ENCODE measurements around the gene INTS14.
"Not testable (repeated sequence)": the region's sequence is repeated elsewhere in the genome, so short reads cannot be mapped to it uniquely, and the experiment has no call there.

INTS14 gene

DNA sequence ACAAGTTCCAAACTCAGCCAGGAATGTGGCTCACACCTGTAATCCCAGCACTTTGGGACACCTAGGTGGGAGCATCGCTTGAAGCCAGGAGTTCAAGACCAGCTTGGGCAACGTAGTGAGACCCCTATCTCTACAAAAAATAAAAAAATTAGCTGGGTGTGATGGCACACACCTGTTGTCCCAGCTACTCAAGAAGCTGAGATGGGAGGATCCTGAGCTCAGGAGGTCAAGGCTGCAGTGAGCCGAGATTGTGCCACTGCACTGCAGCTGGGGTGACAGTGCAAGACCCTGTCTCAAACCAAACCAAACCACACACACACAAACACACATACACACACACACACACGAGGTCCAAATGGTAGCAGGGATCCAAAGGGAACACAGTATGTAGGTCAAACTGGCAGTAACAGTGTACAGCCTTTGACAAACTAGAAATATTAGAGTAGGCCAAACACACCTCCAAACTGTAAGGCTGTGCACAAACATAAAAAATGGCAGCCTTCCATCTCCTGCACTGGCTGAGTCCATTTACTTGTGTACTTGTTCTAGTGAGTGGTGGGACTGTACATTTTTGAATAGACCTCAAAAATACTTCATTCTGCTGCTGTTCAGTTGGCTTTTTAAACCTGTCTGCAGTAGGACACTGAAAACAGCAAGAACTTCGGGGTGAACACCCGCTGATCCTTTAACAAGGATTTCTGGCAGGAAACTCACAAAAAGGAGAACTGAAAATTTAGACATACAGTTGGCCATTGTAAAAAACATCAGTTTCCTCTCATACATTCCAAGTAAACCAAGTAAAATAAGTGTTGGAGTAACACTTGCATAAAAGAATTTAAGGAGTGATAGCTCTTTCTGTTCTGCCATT, 33.6 kb downstream of the INTS14 start:
- DNase-seq = no peak

DNA sequence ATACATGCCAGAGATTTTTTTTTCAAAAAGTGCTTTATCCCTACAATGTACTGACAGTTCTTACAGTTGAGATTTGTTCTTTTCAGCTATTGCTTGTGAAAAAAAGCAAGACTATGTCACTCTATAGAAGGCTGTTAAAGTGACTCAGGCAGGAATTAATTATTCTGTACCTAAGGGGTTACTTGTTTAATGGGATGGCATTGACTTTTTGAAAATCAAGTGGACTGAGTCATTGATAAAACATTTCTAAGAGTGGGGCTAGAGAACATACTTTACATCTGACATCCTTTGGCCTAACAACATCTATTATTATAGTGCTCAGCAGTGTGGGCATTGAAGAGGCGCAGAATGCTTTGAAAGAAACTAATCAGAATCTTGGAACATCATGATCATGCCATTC, 34.3 kb downstream of the INTS14 start:
- no peak for DNase-seq

DNA sequence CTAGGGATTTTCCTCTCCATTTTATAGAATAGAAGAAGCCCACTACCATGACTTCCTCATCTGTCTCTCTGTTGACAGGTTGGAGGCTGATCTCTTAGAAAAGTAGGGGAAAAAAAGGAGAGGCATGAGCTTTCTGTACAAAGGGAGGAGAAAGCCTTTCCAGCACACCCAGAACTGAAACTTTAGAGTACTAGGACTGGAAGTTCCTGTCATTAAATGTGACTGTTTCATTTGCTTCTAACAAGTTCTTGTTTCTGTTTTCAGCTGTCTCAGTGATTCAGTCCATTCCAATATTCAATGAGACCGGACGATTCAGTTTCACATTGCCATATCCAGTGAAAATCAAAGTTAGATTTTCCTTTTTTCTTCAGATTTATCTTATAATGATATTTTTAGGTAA, 39.0 kb downstream of the INTS14 start:
- DNase-seq = no peak

DNA sequence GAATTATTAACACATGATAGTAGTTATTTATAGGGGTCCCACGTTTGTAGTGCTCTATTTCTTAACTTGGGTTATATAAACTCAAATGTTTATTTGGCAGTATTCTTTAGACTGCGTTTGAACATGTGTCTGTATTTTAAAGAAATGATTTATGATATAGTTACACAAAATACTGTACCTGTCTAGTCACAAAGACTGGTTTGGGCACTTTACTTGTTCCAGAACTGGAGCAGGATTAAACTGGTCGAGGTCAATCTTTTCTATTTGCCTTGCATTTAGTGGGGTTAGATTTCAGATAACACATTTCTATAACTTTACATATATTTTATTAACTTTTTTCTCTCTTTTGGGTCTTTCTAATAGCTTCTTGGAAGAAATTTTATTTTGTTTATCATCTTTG, 41.2 kb downstream of the INTS14 start:
- no peak for DNase-seq

DNA sequence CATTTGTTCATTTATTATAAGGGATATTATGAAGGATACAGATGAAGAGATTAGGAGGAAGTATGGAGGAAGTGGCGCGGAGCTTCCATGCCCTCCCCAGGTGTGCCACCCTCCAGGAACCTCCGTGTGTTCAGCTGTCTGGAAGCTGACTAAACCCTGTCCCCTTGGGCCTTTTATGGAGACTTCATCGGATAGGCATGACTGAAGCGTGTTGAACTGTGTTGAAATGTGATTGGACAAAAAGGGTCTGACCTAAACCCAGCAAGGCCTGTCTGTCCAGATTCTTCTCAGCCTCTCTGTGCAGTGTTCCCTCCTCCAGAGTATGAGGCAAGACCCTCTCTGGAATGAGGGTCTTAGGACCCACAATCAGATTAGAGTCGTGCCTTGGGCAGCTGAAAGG, 49.0 kb downstream of the INTS14 start:
- no peak for DNase-seq

DNA sequence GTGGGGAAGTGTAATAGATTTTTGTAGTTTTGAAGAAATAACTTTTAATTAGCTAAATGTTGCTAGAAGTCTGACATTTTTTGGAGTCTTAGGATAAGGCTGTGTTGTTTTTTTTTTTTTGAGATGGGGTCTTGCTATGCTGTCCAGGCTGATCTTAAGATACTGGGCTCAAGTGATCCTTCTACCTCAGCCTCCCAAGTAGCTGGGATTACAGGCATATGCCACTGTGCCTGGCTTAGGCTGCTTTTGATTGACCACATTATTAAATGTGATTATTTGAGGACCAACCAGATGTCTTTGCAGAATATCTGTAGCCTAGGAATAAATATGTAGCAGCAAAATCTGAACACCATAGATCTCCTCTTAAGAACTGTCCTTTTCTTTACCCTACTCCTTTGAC, 51.0 kb downstream of the INTS14 start:
- DNase-seq = no peak

DNA sequence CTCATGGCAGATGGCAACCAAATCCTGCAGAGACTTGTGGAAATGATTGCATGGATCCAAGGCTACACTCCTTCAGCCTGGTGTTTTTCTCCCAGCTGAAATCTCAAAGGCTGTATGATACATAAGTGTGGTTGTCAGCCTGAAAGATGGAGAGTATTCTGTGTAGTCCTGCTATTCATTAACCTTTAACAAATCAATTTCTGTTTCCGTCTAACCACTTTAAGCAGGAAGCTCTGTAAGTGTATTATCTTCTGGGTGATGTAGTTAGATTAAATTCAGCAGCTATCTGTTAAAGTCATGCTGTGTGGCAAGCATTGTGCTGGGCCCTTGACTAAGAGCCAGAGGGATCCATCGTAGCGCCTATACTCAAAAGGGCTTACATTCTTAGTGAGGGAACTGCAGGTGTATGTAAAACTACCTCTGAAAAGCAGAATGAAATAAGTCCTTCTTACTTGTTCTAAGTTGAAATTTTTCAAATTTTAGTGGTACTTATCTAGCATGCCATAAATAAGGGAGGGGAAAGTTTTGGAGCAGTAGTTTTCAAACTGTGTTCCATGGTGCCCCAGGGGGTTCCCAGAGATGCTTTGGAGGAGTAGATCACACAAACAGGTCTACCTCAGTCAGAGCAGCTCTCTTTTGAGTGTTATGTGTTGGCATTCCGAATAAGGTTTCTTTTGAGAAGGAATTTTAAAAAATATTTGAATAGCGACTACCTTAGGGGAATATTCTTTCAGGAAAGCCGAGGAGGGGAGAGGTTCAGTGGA, 51.8 kb downstream of the INTS14 start:
- DNase-seq = no peak

DNA sequence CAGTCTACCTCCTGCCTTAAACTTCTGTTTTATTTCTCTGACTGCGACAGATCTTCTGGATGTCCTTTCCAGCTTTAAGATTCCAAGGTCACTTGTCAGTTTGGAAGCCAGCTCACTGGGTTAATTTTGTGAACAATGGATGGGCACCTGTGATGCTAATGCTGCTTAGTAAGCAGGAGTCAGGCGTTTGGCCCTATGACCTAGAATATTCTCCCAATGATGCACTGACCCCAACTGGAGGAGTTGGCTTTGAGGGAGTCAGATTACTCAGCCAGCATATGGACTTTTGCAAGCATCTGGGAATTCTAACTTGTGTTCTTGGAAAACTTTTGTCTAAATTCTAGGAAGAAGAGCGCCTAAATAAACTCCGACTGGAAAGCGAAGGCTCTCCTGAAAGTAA, 52.6 kb downstream of the INTS14 start:
- DNase-seq = no peak

DNA sequence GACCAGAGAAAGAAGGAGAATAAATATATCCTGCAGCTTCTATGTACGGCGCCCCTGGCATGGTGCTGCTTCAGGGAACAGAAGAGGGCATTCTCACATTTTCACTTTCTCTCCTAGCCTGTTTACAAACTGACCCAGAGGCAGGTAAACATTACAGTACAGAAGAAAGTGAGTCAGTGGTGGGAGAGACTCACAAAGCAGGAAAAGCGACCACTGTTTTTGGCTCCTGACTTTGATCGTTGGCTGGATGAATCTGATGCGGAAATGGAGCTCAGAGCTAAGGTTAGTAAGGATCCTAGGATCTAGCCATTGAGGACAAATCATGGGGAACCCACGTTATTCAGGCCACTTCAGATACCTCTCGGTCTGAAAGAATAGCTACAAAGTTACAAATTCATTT, 54.3 kb downstream of the INTS14 start:
- DNase-seq = no peak

DNA sequence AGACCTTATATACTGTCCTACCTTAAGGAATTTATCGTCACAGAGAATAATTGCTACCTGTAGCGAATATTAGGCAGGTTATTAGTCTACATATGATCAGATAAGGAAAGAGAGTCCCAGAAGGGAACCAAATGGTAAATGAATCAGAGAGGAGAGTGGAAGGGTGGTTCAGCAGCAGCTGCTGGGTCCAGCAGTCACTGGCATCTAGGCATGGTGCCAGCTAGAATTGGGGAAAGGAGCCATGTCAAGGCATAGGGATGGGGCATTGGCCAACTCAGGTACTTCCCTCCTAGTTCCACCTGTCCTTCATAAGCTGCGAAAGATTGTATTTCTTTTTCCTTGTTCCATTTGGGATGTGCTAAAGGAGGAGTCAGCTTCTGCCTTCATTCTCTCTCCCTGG, 57.2 kb downstream of the INTS14 start:
- no peak for DNase-seq

DNA sequence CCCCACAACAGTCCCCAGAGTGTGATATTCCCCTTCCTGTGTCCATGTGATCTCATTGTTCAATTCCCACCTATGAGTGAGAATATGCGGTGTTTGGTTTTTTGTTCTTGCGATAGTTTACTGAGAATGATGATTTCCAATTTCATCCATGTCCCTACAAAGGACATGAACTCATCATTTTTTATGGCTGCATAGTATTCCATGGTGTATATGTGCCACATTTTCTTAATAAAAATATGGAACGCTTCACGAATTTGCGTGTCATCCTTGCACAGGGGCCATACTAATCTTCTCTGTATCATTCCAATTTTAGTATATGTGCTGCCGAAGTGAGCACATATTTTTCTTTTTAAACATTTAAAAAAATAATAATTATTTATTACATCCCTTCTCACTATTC, 58.1 kb downstream of the INTS14 start:
- DNase-seq = not testable (repeated sequence)

DNA sequence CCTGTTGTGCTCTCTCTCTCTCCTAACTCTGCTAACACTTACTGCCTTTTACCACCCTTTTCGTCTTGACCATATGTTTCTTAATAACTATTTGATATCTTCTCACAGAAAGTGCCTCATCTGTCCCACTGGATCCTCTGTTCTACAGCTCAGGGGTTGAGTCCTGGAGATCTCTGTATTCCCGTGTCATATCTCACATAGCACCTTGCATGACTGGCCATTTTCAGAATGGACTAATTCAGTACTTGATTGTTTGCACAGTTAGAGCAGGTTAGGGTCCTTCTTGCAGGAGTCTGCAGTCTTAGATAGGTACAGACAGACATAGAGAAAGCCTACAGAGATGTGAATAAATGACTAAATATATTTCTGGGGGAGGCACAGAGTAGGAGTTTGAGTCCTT, 59.7 kb downstream of the INTS14 start:
- no peak for DNase-seq

DNA sequence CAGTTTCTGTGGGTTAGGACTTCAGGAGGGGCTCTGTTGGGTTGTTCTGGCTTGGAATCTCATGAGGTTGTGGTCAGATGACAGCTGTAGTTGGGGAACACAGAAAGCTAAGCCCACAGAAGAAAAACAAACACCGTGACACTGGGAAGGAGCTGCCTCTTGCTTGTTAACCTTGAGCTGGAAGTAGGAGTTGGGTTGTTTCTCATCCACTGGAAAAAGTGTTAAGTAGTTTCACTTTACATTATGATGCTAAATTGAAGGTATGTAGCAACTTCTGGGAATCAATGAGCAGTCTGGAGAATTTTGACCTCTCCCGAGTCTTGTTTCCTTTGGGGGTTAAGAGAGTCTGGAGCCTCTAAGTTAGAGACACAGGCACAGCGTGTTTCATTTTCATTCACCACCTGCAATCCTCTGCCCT, 60.2 kb downstream of the INTS14 start:
- DNase-seq = no peak

DNA sequence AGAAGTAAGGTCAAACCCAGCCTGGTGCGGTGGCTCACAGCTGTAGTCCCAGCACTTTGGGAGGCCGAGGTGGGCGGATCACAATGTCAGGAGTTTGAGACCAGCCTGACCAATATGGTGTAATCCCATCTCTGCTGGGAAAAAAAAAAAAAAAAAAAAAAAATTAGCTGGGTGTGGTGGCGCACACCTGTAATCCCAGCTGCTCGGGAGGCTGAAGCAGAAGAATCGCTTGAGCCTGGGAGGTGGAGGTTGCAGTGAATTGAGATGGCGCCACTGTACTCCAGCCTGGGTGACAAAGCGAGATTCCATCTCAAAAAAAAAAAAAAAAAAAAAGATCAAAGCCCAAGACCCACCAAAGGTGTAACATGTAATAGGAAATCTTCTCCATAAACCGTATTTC, 61.6 kb downstream of the INTS14 start:
- not testable (repeated sequence) for DNase-seq

DNA sequence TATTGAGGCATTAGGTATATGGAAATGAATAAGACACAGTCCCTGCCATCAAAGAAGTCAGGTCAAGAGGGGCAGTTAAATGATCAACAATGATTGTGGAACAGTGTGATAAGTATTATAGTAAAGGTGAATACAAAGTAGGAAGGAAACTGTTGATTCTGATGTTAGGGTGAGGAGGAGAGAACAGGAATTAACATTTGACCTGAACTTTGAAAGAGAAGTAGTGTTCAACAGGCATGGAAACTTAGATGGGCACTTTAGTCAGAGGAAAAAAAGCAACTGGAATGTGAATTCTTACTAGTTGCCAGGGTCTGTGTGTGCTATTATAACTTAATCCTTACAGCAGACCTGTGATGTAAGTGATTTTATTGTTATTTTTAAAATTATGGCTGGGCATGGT, 63.1 kb downstream of the INTS14 start:
- no peak for DNase-seq

DNA sequence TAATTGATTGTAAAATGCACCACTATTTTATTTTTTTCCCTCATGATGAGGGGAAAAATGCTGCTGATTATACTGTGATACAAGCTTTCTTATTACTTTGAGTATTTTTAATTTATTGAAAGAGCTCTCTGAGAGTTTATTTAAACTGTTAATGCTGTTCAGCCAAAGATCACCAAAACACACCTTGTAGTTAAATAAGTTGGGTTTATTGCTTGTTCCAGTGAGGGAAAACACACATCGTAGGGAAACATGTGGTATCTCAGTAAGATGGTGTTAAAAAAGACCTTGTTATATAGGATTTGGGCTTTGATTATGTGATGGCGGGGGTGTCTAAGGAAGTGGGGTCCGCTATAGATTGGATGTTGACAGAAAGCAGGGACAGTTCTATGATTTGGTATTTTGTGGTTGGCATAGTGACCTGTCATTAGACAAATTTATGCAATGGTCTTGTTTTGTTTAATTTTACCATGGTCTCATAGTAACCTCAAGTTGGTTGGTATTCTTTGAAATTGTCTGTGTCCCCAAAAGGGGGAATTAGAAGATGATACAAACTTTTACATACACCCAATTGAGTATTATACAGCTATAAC, 69.6 kb downstream of the INTS14 start:
- no peak for DNase-seq

DNA sequence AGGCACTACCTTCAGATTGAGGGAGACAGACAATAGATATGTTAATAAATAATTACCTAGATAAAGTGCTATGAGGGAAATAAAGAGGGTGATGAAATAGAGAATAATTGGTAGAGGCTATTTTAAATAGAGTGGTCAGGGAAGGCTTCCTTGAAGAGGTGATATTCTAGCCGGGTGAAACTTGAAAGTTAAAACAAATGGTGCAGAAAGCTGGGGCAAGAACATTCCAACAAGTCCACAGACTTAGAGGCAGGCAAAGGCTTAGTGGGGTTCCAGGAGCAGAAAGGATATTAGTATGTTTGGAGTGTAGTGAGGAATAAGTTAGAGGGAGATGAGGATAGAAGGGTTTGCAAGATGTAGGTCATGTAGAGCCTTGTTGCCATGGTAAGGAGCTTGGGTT, 70.6 kb downstream of the INTS14 start:
- DNase-seq = no peak

DNA sequence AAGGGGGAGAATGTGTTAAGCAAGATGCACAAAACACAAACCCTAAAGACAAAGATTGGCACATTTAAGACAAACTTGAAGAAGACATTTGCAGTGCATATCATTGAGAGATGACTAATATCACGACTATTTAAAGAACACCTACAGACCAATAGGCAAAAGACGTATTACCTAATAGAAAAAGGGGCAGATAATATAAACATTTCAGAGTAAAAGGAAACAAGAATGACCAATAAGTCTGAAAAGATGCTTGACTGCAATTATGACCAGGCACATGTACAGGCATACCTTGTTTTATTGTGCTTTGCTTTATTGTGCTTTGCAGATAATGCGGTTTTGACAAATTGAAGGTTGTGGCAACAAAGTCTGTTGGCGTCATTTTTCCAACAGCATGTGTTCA, 75.7 kb downstream of the INTS14 start:
- no peak for DNase-seq

DNA sequence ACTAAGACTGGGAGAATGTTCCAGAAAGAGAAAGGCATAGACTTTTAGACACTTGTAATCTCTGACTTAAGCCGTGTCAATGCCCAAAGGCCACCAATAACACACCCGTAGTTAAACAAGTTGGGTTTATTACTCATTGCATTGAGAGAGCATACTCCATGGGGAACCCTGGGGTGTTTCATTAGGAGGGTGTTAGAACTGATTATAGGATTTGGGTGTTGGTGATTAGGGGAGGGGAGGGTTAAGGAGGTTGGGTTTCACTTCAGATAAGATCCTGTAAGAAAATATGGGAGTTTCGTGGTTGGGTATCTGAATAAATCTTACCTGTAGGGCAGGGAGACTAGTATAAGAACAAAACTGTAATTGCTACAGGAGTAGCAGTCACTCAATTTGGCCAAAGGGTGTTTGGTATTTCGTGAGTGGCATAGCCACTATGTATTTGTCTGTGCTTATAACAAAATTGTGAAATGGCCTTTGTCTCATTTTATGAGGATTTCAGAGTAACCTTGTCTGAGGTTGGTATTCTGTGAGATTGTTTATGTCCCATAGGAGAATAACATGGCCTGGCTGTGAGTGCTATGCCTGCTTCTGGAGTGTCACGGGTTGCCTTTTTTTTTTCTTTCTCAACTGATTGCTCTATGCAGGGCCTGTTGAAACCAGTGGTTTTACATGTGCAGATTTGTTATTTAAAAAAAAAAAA, 77.7 kb downstream of the INTS14 start:
- no peak for DNase-seq

DNA sequence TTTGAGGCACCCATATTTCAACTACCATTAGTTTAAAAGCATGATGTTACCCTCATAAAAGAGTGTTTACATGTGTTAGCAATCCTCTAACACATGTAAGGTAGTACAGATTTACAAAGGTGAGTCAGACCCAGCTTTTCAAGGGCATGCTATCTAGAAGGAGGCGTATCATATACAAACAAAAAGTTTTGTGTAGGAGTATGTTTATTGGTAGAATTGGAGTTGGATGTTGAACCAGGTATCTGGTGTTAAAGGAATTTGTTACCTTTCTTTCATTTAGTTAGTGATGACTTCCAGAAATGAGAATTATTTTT, 78.2 kb downstream of the INTS14 start:
- DNase-seq = no peak

DNA sequence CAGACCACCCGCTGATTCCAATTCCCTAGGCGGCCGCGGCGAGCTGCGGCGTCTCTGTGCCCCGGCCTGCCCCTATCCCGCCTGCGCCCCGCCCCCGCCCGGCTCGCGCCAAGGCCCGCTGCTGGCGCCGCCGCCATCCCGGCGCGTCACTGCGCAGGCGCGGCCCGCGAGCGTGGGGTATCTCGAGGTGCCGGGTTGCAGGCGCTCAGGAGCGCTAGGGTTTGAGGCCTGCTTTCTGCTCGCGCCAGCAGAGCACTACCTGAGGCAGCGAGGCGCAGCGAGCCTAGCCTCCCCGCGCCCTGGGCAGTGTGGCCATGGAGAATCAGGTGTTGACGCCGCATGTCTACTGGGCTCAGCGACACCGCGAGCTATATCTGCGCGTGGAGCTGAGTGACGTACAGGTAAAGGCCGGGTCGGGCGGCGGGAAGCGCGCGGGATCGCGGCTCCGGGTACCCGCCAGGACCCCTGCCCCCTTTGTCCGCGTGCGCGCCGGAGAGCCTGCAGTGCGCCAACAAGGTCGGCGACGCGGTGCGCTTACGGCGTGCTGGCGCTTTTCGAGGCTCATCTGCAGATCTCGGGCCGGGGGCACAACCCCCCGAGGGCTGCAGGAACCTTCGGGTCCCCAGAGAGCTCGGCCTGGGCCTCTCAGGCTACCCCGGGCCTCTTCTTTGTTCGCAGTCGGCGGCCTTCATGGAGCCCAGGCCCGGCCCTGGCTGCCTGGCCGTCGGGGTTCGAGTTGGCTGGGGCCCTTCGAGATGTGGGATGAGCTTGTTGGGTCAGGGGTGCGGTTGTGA, 80.4 kb downstream of the INTS14 start, which contains the start of gene HACD3:
TSS of gene HACD3 (plus strand) at position 146 of the 794 bp plus-strand sequence. CDS start at position 315, 169 bp downstream.
- peak; percentile 59 to 89 for DNase-seq

DNA sequence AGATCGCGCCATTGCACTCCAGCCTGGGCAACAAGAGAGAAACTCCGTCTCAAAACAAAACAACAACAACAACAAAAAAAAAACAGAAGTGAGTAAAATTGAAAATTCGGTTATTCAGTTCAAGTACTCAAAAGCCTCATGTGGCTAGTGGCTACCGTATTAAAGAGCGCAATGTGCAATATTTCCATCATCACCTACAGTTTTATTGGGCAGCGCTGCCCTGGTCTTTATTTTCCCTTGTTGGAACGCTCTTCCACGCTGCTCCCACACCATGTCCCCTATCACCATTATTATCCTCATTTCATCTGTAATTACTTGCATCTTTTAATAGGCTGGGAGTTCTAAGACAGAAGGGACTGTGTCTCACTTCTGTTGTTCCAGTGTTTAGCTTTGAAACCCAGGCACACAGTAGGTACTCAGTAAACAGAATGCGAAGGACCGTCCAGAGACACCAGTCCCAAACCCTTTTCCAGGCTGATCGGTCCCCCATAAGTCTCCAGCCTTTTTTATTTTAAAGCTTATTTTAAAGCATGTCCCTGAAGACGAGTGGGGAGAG, 81.1 kb downstream of the INTS14 start:
- DNase-seq = no peak
